GM23248 (cell line): ENCODE measurements around the gene HECTD2.

ENCODE experiments used
- EZH2 ChIP-seq: fragments of 200-600 bp; sonication (generic); IDR thresholded peaks from 2 replicates; pipeline ENCODE4 v1.6.1; 2018; ENCODE audit warnings: antibody characterized with exemption, mild to moderate bottlenecking; ENCODE audit not compliant: insufficient read depth, poor library complexity, severe bottlenecking
- EZH2phosphoT487 ChIP-seq: fragments of 200-600 bp; sonication (generic); IDR thresholded peaks from 2 replicates; pipeline ENCODE4 v1.6.1; 2018; ENCODE audit warnings: antibody characterized with exemption, moderate library complexity, mild to moderate bottlenecking, low read depth; ENCODE audit not compliant: insufficient read depth

GRCh38 chr10:91464500-91464899, 54.4 kb downstream of the HECTD2 start:
- TF ChIP-seq EZH2phosphoT487 = no peak
- TF ChIP-seq EZH2 = no peak
